ENCODE measurements around the gene PEX6.

GRCh38 chr6:42962502-42963178 is 16.3 kb downstream of the PEX6 start:
- TF ChIP-seq CTCF (IDR thresholded peaks at IDR 0.05; ENCODE audit: borderline replicate concordance, extremely low read depth, low read length, poor library complexity, severe bottlenecking), result no peak
- no peak for TF ChIP-seq EZH2 (IDR thresholded peaks at IDR 0.05; ENCODE audit: borderline replicate concordance, low read depth, low read length, severe bottlenecking)

All from DND-41 (cell line).